Spleen (tissue), 7 donors: ENCODE measurements around the gene CPT1A.
A peak's percentile ranks its signal among the peaks of the same experiment; 100 is the strongest.

Experiments
- CTCF ChIP-seq, 11 experiments: fragments of 200-600 bp in 7 of 11; fragments of 450-650 bp in 4 of 11; sonication (generic) in 4 of 11; IDR thresholded peaks in 8 of 11; conservative IDR thresholded peaks in 3 of 11; 1 replicate in 7 of 11; 2 replicates in 4 of 11; pipeline versions ENCODE4 v1.4.0 to v1.8.0; 2016 to 2021; ENCODE audit warnings: antibody characterized with exemption in 11 of 11, inconsistent platforms in 4 of 11, mild to moderate bottlenecking in 1 of 11
- POLR2AphosphoS5 ChIP-seq, 3 donors: sonication (generic); formaldehyde crosslinking; IDR thresholded peaks; one replicate each; pipeline ENCODE4 v1.5.1; 2017; ENCODE audit warnings: antibody characterized with exemption in 3 of 3
- donor health status: DM: no; HTN: no; CAD: no; lungs with moderate emphysema.
- donor health status: DM: no; HTN: no; CAD: no.
- donor health status: DM: no; HTN: no; CAD: no.

- TF ChIP-seq CTCF (IDR thresholded peaks at IDR 0.05 in 8 of 11, conservative IDR thresholded peaks at IDR 0.05 in 3 of 11) (peak in 2 of 11 experiments; percentile 17 to 25), POLR2AphosphoS5 (IDR thresholded peaks at IDR 0.05) (peak; percentile 77 to 83 (median 80))
These were observed at the start of gene CPT1A for GRCh38 chr11:68841718-68842426.
